Measurements from ENCODE around the gene STRIP1.

The STRIP1 gene

DNA sequence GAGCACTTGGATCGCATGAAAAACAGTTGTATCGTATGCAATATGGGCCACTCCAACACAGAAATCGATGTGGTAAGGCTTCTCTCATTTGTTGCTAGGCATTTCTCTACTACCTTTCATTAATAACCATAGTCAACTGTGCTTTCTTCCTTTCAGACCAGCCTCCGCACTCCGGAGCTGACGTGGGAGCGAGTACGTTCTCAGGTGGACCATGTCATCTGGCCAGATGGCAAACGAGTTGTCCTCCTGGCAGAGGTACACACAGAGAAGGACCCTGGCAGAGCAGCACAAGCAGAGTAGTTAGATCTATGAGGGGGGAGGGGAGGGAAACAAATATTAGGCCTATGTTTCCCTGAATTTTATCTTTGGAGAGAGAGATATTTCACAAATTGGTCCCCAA lies 16.0 kb upstream of the STRIP1 start (continued):
- TF ChIP-seq, protein P1, sequence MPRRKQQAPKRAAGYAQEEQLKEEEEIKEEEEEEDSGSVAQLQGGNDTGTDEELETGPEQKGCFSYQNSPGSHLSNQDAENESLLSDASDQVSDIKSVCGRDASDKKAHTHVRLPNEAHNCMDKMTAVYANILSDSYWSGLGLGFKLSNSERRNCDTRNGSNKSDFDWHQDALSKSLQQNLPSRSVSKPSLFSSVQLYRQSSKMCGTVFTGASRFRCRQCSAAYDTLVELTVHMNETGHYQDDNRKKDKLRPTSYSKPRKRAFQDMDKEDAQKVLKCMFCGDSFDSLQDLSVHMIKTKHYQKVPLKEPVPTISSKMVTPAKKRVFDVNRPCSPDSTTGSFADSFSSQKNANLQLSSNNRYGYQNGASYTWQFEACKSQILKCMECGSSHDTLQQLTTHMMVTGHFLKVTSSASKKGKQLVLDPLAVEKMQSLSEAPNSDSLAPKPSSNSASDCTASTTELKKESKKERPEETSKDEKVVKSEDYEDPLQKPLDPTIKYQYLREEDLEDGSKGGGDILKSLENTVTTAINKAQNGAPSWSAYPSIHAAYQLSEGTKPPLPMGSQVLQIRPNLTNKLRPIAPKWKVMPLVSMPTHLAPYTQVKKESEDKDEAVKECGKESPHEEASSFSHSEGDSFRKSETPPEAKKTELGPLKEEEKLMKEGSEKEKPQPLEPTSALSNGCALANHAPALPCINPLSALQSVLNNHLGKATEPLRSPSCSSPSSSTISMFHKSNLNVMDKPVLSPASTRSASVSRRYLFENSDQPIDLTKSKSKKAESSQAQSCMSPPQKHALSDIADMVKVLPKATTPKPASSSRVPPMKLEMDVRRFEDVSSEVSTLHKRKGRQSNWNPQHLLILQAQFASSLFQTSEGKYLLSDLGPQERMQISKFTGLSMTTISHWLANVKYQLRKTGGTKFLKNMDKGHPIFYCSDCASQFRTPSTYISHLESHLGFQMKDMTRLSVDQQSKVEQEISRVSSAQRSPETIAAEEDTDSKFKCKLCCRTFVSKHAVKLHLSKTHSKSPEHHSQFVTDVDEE (CRISPR knock-in tag; IDR thresholded peaks at IDR 0.05), result no peak
- TF ChIP-seq, protein P2, sequence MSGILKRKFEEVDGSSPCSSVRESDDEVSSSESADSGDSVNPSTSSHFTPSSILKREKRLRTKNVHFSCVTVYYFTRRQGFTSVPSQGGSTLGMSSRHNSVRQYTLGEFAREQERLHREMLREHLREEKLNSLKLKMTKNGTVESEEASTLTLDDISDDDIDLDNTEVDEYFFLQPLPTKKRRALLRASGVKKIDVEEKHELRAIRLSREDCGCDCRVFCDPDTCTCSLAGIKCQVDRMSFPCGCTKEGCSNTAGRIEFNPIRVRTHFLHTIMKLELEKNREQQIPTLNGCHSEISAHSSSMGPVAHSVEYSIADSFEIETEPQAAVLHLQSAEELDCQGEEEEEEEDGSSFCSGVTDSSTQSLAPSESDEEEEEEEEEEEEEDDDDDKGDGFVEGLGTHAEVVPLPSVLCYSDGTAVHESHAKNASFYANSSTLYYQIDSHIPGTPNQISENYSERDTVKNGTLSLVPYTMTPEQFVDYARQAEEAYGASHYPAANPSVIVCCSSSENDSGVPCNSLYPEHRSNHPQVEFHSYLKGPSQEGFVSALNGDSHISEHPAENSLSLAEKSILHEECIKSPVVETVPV (CRISPR knock-in tag; IDR thresholded peaks at IDR 0.05), result no peak

DNA sequence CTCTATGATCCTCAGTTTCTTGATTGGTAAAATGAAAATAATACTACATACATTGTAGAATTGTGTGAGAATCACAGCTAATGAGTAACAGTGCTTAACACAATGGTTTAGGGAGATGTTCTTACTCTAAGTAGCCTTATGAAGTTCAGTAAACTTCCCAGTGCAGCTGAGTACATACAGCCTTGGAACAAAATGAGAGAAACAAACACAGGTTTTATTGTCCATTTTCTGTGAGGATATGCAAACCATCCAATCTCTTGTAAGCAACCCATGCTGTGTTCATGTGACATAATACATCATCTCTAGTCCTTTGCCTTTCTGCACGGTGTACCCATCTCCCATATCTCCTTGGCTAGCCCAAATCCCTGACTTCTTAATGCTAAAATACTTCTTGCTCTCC lies 14.7 kb upstream of the STRIP1 start:
- no peak for TF ChIP-seq ARNTL (CRISPR knock-in tag; IDR thresholded peaks at IDR 0.05; ENCODE audit: borderline replicate concordance, low read depth)
- no peak for TF ChIP-seq ESRRG (CRISPR knock-in tag; IDR thresholded peaks at IDR 0.05)
- TF ChIP-seq ZFP3 (CRISPR knock-in tag; IDR thresholded peaks at IDR 0.05), result no peak
- TF ChIP-seq, protein P3, sequence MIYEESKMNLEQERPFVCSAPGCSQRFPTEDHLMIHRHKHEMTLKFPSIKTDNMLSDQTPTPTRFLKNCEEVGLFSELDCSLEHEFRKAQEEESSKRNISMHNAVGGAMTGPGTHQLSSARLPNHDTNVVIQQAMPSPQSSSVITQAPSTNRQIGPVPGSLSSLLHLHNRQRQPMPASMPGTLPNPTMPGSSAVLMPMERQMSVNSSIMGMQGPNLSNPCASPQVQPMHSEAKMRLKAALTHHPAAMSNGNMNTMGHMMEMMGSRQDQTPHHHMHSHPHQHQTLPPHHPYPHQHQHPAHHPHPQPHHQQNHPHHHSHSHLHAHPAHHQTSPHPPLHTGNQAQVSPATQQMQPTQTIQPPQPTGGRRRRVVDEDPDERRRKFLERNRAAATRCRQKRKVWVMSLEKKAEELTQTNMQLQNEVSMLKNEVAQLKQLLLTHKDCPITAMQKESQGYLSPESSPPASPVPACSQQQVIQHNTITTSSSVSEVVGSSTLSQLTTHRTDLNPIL (CRISPR knock-in tag; IDR thresholded peaks at IDR 0.05; ENCODE audit: low read depth), result no peak
- TF ChIP-seq ZFP30 (CRISPR knock-in tag; IDR thresholded peaks at IDR 0.05), result no peak
- TF ChIP-seq ZC3H10 (CRISPR knock-in tag; IDR thresholded peaks at IDR 0.05), result no peak
- no peak for TF ChIP-seq TCF4 (CRISPR knock-in tag; IDR thresholded peaks at IDR 0.05; ENCODE audit: borderline replicate concordance)
- TF ChIP-seq BACH2 (CRISPR knock-in tag; IDR thresholded peaks at IDR 0.05; ENCODE audit: borderline replicate concordance), result no peak
- TF ChIP-seq CSDC2 (CRISPR knock-in tag; IDR thresholded peaks at IDR 0.05), result no peak
- TF ChIP-seq ZNF70 (CRISPR knock-in tag; IDR thresholded peaks at IDR 0.05), result no peak
- TF ChIP-seq RARB (CRISPR knock-in tag; IDR thresholded peaks at IDR 0.05), result no peak
- no peak for TF ChIP-seq TOX (CRISPR knock-in tag; IDR thresholded peaks at IDR 0.05; ENCODE audit: borderline replicate concordance)
- no peak for ATAC-seq

DNA sequence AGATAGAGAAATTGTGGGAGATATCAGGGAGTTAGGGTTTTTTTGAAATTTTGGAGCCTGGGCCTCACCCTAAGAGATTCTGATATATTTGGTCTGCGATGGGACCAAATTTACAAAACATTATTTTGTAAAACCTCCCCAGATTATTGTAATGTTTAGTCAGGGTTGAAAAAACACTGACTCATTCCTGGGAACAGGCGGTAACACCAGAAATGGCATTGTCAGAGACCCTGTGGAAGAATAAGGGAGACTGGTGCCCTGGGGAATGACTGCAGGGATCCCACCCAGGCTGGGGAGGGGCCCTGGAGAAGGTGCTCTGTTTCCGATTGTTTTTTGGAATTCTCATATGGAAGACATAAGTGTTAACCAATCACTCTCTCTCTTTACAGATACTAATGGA lies 13.1 kb upstream of the STRIP1 start:
- TF ChIP-seq TCF4 (CRISPR knock-in tag; IDR thresholded peaks at IDR 0.05; ENCODE audit: borderline replicate concordance) (no peak), SNAI2 (CRISPR knock-in tag; IDR thresholded peaks at IDR 0.05) (no peak), BACH2 (CRISPR knock-in tag; IDR thresholded peaks at IDR 0.05; ENCODE audit: borderline replicate concordance) (no peak), ZC3H10 (CRISPR knock-in tag; IDR thresholded peaks at IDR 0.05) (no peak), ISL1 (CRISPR knock-in tag; IDR thresholded peaks at IDR 0.05) (no peak), ZNF70 (CRISPR knock-in tag; IDR thresholded peaks at IDR 0.05) (no peak), ZFP3 (CRISPR knock-in tag; IDR thresholded peaks at IDR 0.05) (no peak), TOX (CRISPR knock-in tag; IDR thresholded peaks at IDR 0.05; ENCODE audit: borderline replicate concordance) (no peak), ZFP30 (CRISPR knock-in tag; IDR thresholded peaks at IDR 0.05) (no peak), ZNF565 (CRISPR knock-in tag; conservative IDR thresholded peaks at IDR 0.05; ENCODE audit: low read depth) (no peak), ESRRG (CRISPR knock-in tag; IDR thresholded peaks at IDR 0.05) (no peak), ZNF8 (CRISPR knock-in tag; IDR thresholded peaks at IDR 0.05) (no peak), OSR1 (CRISPR knock-in tag; IDR thresholded peaks at IDR 0.05) (no peak), PPARA (CRISPR knock-in tag; IDR thresholded peaks at IDR 0.05; ENCODE audit: borderline replicate concordance) (no peak), CSDC2 (CRISPR knock-in tag; IDR thresholded peaks at IDR 0.05) (no peak), GLIS3 (CRISPR knock-in tag; IDR thresholded peaks at IDR 0.05) (no peak)
- TF ChIP-seq, protein P1 (CRISPR knock-in tag; IDR thresholded peaks at IDR 0.05), result no peak
- TF ChIP-seq, protein P4, sequence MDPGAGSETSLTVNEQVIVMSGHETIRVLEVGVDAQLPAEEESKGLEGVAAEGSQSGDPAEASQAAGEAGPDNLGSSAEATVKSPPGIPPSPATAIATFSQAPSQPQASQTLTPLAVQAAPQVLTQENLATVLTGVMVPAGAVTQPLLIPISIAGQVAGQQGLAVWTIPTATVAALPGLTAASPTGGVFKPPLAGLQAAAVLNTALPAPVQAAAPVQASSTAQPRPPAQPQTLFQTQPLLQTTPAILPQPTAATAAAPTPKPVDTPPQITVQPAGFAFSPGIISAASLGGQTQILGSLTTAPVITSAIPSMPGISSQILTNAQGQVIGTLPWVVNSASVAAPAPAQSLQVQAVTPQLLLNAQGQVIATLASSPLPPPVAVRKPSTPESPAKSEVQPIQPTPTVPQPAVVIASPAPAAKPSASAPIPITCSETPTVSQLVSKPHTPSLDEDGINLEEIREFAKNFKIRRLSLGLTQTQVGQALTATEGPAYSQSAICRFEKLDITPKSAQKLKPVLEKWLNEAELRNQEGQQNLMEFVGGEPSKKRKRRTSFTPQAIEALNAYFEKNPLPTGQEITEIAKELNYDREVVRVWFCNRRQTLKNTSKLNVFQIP (CRISPR knock-in tag; IDR thresholded peaks at IDR 0.05; ENCODE audit: borderline replicate concordance, low read depth), result no peak
- TF ChIP-seq, protein P3 (CRISPR knock-in tag; IDR thresholded peaks at IDR 0.05; ENCODE audit: low read depth), result no peak
- ATAC-seq, result no peak
